Mammary epithelial cell (primary cell): ENCODE measurements around the gene PTPN22.

Source experiments
- CTCF ChIP-seq, 2 donors: IDR thresholded peaks in 1 of 2; conservative IDR thresholded peaks in 1 of 2; 2 replicates each; pipeline ENCODE4 v1.5.1; 2011 to 2012; ENCODE audit warnings: inconsistent platforms in 2 of 2, low read length in 2 of 2, mild to moderate bottlenecking in 2 of 2, control low read depth in 1 of 2, low read depth in 1 of 2; ENCODE audit not compliant: insufficient read depth in 1 of 2; ENCODE audit errors: extremely low read depth in 1 of 2
- EZH2 ChIP-seq: IDR thresholded peaks from 2 replicates; pipeline ENCODE4 v1.6.1; 2012; ENCODE audit warnings: low read length, inconsistent platforms, borderline replicate concordance

GRCh38 chr1:113886417-113887401, 15.2 kb upstream of the PTPN22 start:
- TF ChIP-seq CTCF (conservative IDR thresholded peaks at IDR 0.05 in 1 of 2, IDR thresholded peaks at IDR 0.05 in 1 of 2; ENCODE audit: extremely low read depth in 1 of 2, insufficient read depth in 1 of 2, low read depth in 1 of 2, low read length in 2 of 2) = no peak
- TF ChIP-seq EZH2 = no peak
